NCI-H2171 (cell line): ENCODE measurements around the gene PGAP6.
"Not testable (repeated sequence)": the region's sequence is repeated elsewhere in the genome, so short reads cannot be mapped to it uniquely, and the experiment has no call there.

Experiments
- DNase-seq: peaks from one replicate; lab custom pipeline; 2025; lab: John Stamatoyannopoulos, UW

PGAP6 gene

GRCh38 chr16:364595-365491 is 16.9 kb downstream of the PGAP6 start:
- DNase-seq: no peak

GRCh38 chr16:363766-364490 is 17.9 kb downstream of the PGAP6 start:
- no peak for DNase-seq

- no peak for DNase-seq
These were observed 18.5 kb downstream of the PGAP6 start for GRCh38 chr16:363110-363765.

- DNase-seq: not testable (repeated sequence)
These were observed 19.1 kb downstream of the PGAP6 start for GRCh38 chr16:362702-362999.

GRCh38 chr16:361872-362701 is 19.7 kb downstream of the PGAP6 start:
- peak; percentile 70 for DNase-seq

GRCh38 chr16:361341-361871 is 20.4 kb downstream of the PGAP6 start:
- DNase-seq: no peak

- no peak for DNase-seq
These were observed 21.0 kb downstream of the PGAP6 start for GRCh38 chr16:360698-361336.

GRCh38 chr16:359871-360697 is 21.7 kb downstream of the PGAP6 start:
- DNase-seq: no peak

GRCh38 chr16:359067-359763 is 22.6 kb downstream of the PGAP6 start:
- no peak for DNase-seq

- no peak for DNase-seq
These were observed 25.0 kb downstream of the PGAP6 start for GRCh38 chr16:356741-357140.

GRCh38 chr16:354971-355461 is 26.8 kb downstream of the PGAP6 start:
- no peak for DNase-seq

- DNase-seq: no peak
These were observed 27.4 kb downstream of the PGAP6 start for GRCh38 chr16:354291-354881.

- no peak for DNase-seq
These were observed 28.1 kb downstream of the PGAP6 start for GRCh38 chr16:353404-354290.

GRCh38 chr16:352547-353403 is 29.0 kb downstream of the PGAP6 start, which contains the start of gene AXIN1:
Gene AXIN1 (minus strand): TSS chr16:352723. CDS start chr16:347025, 5,698 bp downstream.
- DNase-seq: peak; percentile 99

- DNase-seq: peak; percentile 16
These were observed 29.8 kb downstream of the PGAP6 start for GRCh38 chr16:351804-352520.

- DNase-seq: no peak
These were observed 31.6 kb downstream of the PGAP6 start for GRCh38 chr16:350203-350602.
